Tibial nerve (tissue), 4 donors: ENCODE measurements around the gene DCLK2. TPM values are rescaled to one million over a fixed set of nuclear protein-coding genes. Genes with fewer than 3 reads are reported as not detected.

Source experiments
- DNase-seq, 2 donors: peaks; one replicate each; pipeline ENCODE4 v3.0.0-alpha.2; 2019; ENCODE audit warnings: low spot score in 2 of 2
- H3K27ac ChIP-seq, 4 donors: fragments of 200-600 bp; sonication (generic) in 3 of 4; one replicate each; pipeline ENCODE4 v1.5.1; 2017 to 2019; ENCODE audit warnings: mild to moderate bottlenecking in 1 of 4
- H3K27me3 ChIP-seq, 2 donors: fragments of 200-600 bp; sonication (generic) in 1 of 2; one replicate each; pipeline versions ENCODE4 v1.5.1 to v1.6.0; 2017 to 2019
- H3K36me3 ChIP-seq, 3 donors: fragments of 200-600 bp; sonication (generic); one replicate each; pipeline ENCODE4 v1.5.1; 2018 to 2019
- H3K4me1 ChIP-seq, 4 donors: fragments of 200-600 bp; sonication (generic) in 3 of 4; one replicate each; pipeline ENCODE4 v1.5.1; 2017 to 2019
- H3K4me3 ChIP-seq, 4 donors: fragments of 200-600 bp; sonication (generic) in 3 of 4; one replicate each; pipeline ENCODE4 v1.5.1; 2017 to 2019; ENCODE audit warnings: mild to moderate bottlenecking in 1 of 4, moderate library complexity in 1 of 4
- H3K9me3 ChIP-seq, 4 donors: fragments of 200-600 bp; sonication (generic) in 3 of 4; one replicate each; pipeline ENCODE4 v1.5.1; 2017 to 2019
- CTCF ChIP-seq, 5 experiments: fragments of 200-600 bp in 3 of 5; fragments of 450-650 bp in 2 of 5; sonication (generic) in 3 of 5; IDR thresholded peaks; one replicate each; pipeline ENCODE4 v1.5.1; 2016 to 2019; ENCODE audit warnings: antibody characterized with exemption in 5 of 5, mild to moderate bottlenecking in 3 of 5, moderate library complexity in 2 of 5
- EP300 ChIP-seq, 2 donors: sonication (generic); formaldehyde crosslinking; IDR thresholded peaks; one replicate each; pipeline ENCODE4 v1.6.1; 2017; ENCODE audit warnings: antibody characterized with exemption in 2 of 2, mild to moderate bottlenecking in 1 of 2
- POLR2A ChIP-seq, 2 donors: fragments of 450-650 bp; IDR thresholded peaks; one replicate each; pipeline ENCODE4 v1.6.1; 2017; ENCODE audit warnings: antibody characterized with exemption in 2 of 2, mild to moderate bottlenecking in 2 of 2, moderate library complexity in 2 of 2
- WGBS, 2 donors: methylation state at CpG; one replicate each; pipeline ENCODE4 v1.1.5; 2018; 5-methylcytosine and 5-hydroxymethylcytosine counted together
- total RNA-seq, 4 donors: library from RNA; depleted of rRNA; stranded (reverse); fragments of >200 nt; gene quantifications; one replicate each; pipeline ENCODE4 v1.1.0, GENCODE V29; 2016

DCLK2 gene
- total RNA-seq, 4 donors from 2014 or later = 9.8 to 15.6 (median 10.7) TPM

- no peak for DNase-seq
- WGBS, 2 donors = 54 to 61% methylated on average over 9 of the region's 9 CpGs
- Histone ChIP-seq H3K4me3 (no peak overlapping the region), H3K9me3 (peaks cover 0 to 24% (median 1%) of the 10 kb centered on the region in 4 donors), H3K27ac (no peak overlapping the region), H3K27me3 (no peaks in the 10 kb centered on the region), H3K36me3 (peaks cover 5 to 67% (median 10%) of the 10 kb centered on the region in 3 donors), H3K4me1 (no peaks in the 10 kb centered on the region)
- TF ChIP-seq CTCF (IDR thresholded peaks at IDR 0.05) = no peak
- no peak for TF ChIP-seq EP300 (IDR thresholded peaks at IDR 0.05)
- TF ChIP-seq POLR2A (IDR thresholded peaks at IDR 0.05) = no peak
Observed at GRCh38 chr4:150280081-150280895, 202.0 kb downstream of the DCLK2 start.

- 94 to 96% methylated on average over 8 of the region's 8 CpGs for WGBS, 2 donors
- no peak overlapping the region for H3K4me3 ChIP-seq
- H3K36me3 ChIP-seq = peaks cover 5 to 61% (median 10%) of the 10 kb centered on the region in 3 donors
- H3K27me3 ChIP-seq = no peaks in the 10 kb centered on the region
- H3K27ac ChIP-seq = no peak overlapping the region
- TF ChIP-seq EP300 (IDR thresholded peaks at IDR 0.05) (no peak), CTCF (IDR thresholded peaks at IDR 0.05) (no peak), POLR2A (IDR thresholded peaks at IDR 0.05) (no peak)
- no peaks in the 10 kb centered on the region for H3K4me1 ChIP-seq
- DNase-seq = no peak
- H3K9me3 ChIP-seq = peaks cover 0 to 19% (median 1%) of the 10 kb centered on the region in 4 donors
Observed at GRCh38 chr4:150280975-150281374, 202.7 kb downstream of the DCLK2 start.

GRCh38 chr4:150283689-150284088, 205.4 kb downstream of the DCLK2 start:
- WGBS, 2 donors = 65 to 72% methylated on average over 1 of the region's 1 CpG

GRCh38 chr4:150286656-150287055, 208.4 kb downstream of the DCLK2 start:
- no peak overlapping the region for H3K4me3 ChIP-seq
- no peak for DNase-seq
- no peak overlapping the region for H3K27ac ChIP-seq
- no peaks in the 10 kb centered on the region for H3K9me3 ChIP-seq
- no peaks in the 10 kb centered on the region for H3K4me1 ChIP-seq
- 76 to 94% methylated on average over 6 of the region's 6 CpGs for WGBS, 2 donors
- peaks cover 0 to 14% (median 5%) of the 10 kb centered on the region in 3 donors for H3K36me3 ChIP-seq
- H3K27me3 ChIP-seq = no peaks in the 10 kb centered on the region
- no peak for TF ChIP-seq EP300 (IDR thresholded peaks at IDR 0.05)

More at GRCh38 chr4:150283689-150284088, 205.4 kb downstream of the DCLK2 start:
- no peak for DNase-seq
- H3K4me3 ChIP-seq = no peak overlapping the region
- H3K9me3 ChIP-seq = no peaks in the 10 kb centered on the region
- no peaks in the 10 kb centered on the region for H3K4me1 ChIP-seq
- no peak overlapping the region for H3K27ac ChIP-seq
- H3K27me3 ChIP-seq = no peaks in the 10 kb centered on the region
- TF ChIP-seq CTCF (IDR thresholded peaks at IDR 0.05) (no peak), POLR2A (IDR thresholded peaks at IDR 0.05) (no peak), EP300 (IDR thresholded peaks at IDR 0.05) (no peak)
- H3K36me3 ChIP-seq = peaks cover 0 to 34% (median 5%) of the 10 kb centered on the region in 3 donors

- Histone ChIP-seq H3K4me3 (no peak overlapping the region), H3K4me1 (no peaks in the 10 kb centered on the region), H3K27ac (no peak overlapping the region), H3K36me3 (no peaks in the 10 kb centered on the region), H3K9me3 (no peaks in the 10 kb centered on the region), H3K27me3 (no peaks in the 10 kb centered on the region)
- DNase-seq = no peak
- 79 to 83% methylated on average over 2 of the region's 2 CpGs for WGBS, 2 donors
- TF ChIP-seq POLR2A (IDR thresholded peaks at IDR 0.05) (no peak), EP300 (IDR thresholded peaks at IDR 0.05) (no peak), CTCF (IDR thresholded peaks at IDR 0.05) (no peak)
Observed at GRCh38 chr4:150289198-150289597, 211.0 kb downstream of the DCLK2 start.
